HFFc6 (cell line): ENCODE measurements around the gene TPI1. TPM values are rescaled to one million over a fixed set of nuclear protein-coding genes. Genes with fewer than 3 reads are reported as not detected.
"Not testable (repeated sequence)": the region's sequence is repeated elsewhere in the genome, so short reads cannot be mapped to it uniquely, and the experiment has no call there.

Source experiments
- DNase-seq: peaks from one replicate; pipeline ENCODE4 v3.0.0-alpha.2; 2018
- H3K27ac Mint-ChIP-seq: 2 replicates; pipeline ENCODE4 v1.8.0; 2020; ENCODE audit warnings: mild to moderate bottlenecking, mixed read lengths
- H3K27me3 Mint-ChIP-seq: 2 replicates; pipeline ENCODE4 v1.8.0; 2021; ENCODE audit warnings: mild to moderate bottlenecking, moderate library complexity, mixed read lengths; ENCODE audit not compliant: insufficient read depth
- H3K36me3 Mint-ChIP-seq: 2 replicates; pipeline ENCODE4 v1.8.0; 2021; ENCODE audit warnings: low read depth, mixed read lengths
- H3K4me1 Mint-ChIP-seq: 2 replicates; pipeline ENCODE4 v1.8.0; 2020; ENCODE audit warnings: low read depth, mixed read lengths
- H3K4me3 Mint-ChIP-seq: 2 replicates; pipeline ENCODE4 v1.8.0; 2020; ENCODE audit warnings: mild to moderate bottlenecking, moderate library complexity, mixed read lengths
- H3K9me3 Mint-ChIP-seq: 2 replicates; pipeline ENCODE4 v1.8.0; 2020; ENCODE audit warnings: mild to moderate bottlenecking, mixed read lengths
- CTCF ChIP-seq: fragments of 200-600 bp; sonication (generic); IDR thresholded peaks from 2 replicates; pipeline ENCODE4 v1.5.0; 2021; ENCODE audit warnings: antibody characterized with exemption, mild to moderate bottlenecking
- total RNA-seq, 6 experiments: library from RNA; stranded (reverse); fragmentation: NEBNext Ultra II Directional; extraction: Animal tissue kit (Norgen Biotek cat#: 25700); gene quantifications; 2 replicates in 1 of 6; 3 replicates in 5 of 6; pipeline ENCODE4 v1.2.3, GENCODE V29; 2021

The TPI1 gene
- total RNA-seq, 6 experiments from 2014 or later = 853 to 931 (median 870) TPM

DNA sequence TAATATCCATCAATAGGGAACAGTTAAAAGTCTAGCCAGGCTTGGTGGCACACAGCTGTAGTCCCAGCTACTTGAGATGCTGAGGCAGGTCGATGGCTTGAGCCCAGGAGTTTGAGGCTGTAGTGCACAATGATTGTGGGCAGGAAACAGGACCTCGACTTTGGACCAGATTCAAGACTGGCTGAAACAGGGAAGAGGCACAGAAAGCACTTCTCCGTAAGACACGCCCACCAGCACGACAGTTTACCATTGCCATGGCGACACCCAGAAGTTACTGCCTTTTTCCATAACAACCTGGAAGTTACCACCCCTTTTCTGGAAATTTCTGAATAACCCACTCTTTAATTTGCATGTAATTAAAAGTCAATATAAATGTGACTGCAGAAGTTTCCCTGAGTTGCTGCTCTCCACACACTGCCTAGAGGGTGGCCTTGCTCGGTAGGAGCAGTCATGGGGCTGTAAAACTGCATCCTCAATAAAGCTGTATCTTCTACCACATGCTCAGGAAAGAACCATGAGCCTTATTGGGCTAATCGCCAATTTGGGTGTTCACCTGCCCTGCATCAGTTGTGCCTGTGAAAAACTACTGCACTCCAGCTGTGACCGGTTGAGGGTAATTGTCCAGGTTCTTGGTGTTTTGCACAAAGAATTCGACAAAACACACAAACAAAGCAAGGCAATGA is 32.6 kb downstream of the TPI1 start:
- Mint-ChIP-seq H3K9me3 (no peaks in the 10 kb centered on the region), H3K36me3 (no peaks in the 10 kb centered on the region), H3K27me3 (peaks cover 3% of the 10 kb centered on the region), H3K27ac (no peak overlapping the region), H3K4me3 (no peak overlapping the region), H3K4me1 (no peaks in the 10 kb centered on the region)
- TF ChIP-seq CTCF = no peak
- no peak for DNase-seq

DNA sequence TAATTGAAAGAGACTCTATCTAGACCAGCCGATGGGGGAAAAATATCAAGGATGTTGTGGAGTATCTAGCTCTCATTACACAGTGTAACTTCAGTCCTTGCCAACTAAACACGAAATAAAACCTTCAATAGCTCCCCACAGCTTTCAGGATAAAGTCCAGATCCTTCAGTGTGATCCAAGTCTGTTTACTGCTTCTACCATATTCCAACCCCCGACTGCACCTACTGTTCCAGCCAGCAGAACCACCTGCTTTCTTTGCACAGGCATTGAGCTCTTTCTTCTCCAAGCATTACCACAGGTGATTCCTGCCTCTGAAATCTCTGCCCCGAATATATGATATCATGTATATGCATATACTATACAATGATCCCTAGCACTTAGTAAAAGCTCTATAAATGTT is 35.1 kb downstream of the TPI1 start:
- no peak overlapping the region for H3K27ac Mint-ChIP-seq
- H3K9me3 Mint-ChIP-seq = no peaks in the 10 kb centered on the region
- H3K36me3 Mint-ChIP-seq = no peaks in the 10 kb centered on the region
- H3K27me3 Mint-ChIP-seq = no peaks in the 10 kb centered on the region; the same call in 1 of the 2 replicates
- no peaks in the 10 kb centered on the region for H3K4me1 Mint-ChIP-seq
- DNase-seq = no peak
- no peak for TF ChIP-seq CTCF
- H3K4me3 Mint-ChIP-seq = no peak overlapping the region

- H3K4me3 Mint-ChIP-seq = no peak overlapping the region
- H3K9me3 Mint-ChIP-seq = no peaks in the 10 kb centered on the region
- no peaks in the 10 kb centered on the region for H3K36me3 Mint-ChIP-seq
- DNase-seq = no peak
- H3K27ac Mint-ChIP-seq = no peak overlapping the region
- no peak for TF ChIP-seq CTCF
- H3K27me3 Mint-ChIP-seq = no peaks in the 10 kb centered on the region; the same call in 1 of the 2 replicates
- no peaks in the 10 kb centered on the region for H3K4me1 Mint-ChIP-seq
Measured at GRCh38 chr12:6903722-6904121, 36.4 kb downstream of the TPI1 start.

GRCh38 chr12:6904280-6905276 is 37.2 kb downstream of the TPI1 start, which contains the start of gene LRRC23:
TSS of gene LRRC23 (plus strand) at chr12:6904822. CDS start at chr12:6905634, 812 bp downstream.
- H3K9me3 Mint-ChIP-seq = no peaks in the 10 kb centered on the region
- DNase-seq = peak; percentile 93
- no peak within 1 kb of the TSS for H3K4me3 Mint-ChIP-seq
- no peaks in the 10 kb centered on the region for H3K36me3 Mint-ChIP-seq
- H3K27me3 Mint-ChIP-seq = no peaks in the 10 kb centered on the region; the same call in 1 of the 2 replicates
- no peak for TF ChIP-seq CTCF
- no peak within 1 kb of the TSS for H3K27ac Mint-ChIP-seq
- H3K4me1 Mint-ChIP-seq = no peaks in the 10 kb centered on the region

GRCh38 chr12:6905414-6906040 is 38.2 kb downstream of the TPI1 start:
- Mint-ChIP-seq H3K27me3 (no peaks in the 10 kb centered on the region; the same call in 1 of the 2 replicates), H3K9me3 (no peaks in the 10 kb centered on the region), H3K36me3 (no peaks in the 10 kb centered on the region), H3K4me3 (no peak overlapping the region), H3K4me1 (no peaks in the 10 kb centered on the region), H3K27ac (no peak overlapping the region)
- DNase-seq = no peak
- no peak for TF ChIP-seq CTCF

- not testable (repeated sequence) for H3K36me3 Mint-ChIP-seq, H3K4me3 Mint-ChIP-seq, H3K4me1 Mint-ChIP-seq
Measured at GRCh38 chr12:6908141-6908540, 40.8 kb downstream of the TPI1 start.

More at GRCh38 chr12:6908141-6908540, 40.8 kb downstream of the TPI1 start:
- not testable (repeated sequence) for H3K27me3 Mint-ChIP-seq, DNase-seq, H3K27ac Mint-ChIP-seq, H3K9me3 Mint-ChIP-seq
